ENCODE measurements around the gene ST6GALNAC3.

- TF ChIP-seq CTCF (IDR thresholded peaks at IDR 0.05; ENCODE audit: low read depth, low read length, poor library complexity, severe bottlenecking) (no peak), EZH2phosphoT487 (IDR thresholded peaks at IDR 0.05; ENCODE audit: borderline replicate concordance, low read length) (no peak)
These were observed 67.4 kb downstream of the ST6GALNAC3 start for GRCh38 chr1:76141929-76142328.
